HG03571 (cell line): ENCODE data around the gene ADGRA1.
"Not testable (repeated sequence)": the region's sequence is repeated elsewhere in the genome, so short reads cannot be mapped to it uniquely, and the experiment has no call there.

Experiments used
- ATAC-seq: cut with Tn5 transposase; IDR thresholded peaks from one replicate; pipeline ENCODE4 v1.9.1; 2021; ENCODE audit not compliant: unreplicated experiment

ADGRA1 gene

GRCh38 chr10:133087679-133088178 is at the start of gene ADGRA1:
TSS of gene ADGRA1 (plus strand) at chr10:133087924. CDS start at chr10:133088910, 986 bp downstream.
- ATAC-seq, result no peak

GRCh38 chr10:133038036-133038823 is 49.5 kb upstream of the ADGRA1 start:
- no peak for ATAC-seq

GRCh38 chr10:133039107-133039802 is 48.5 kb upstream of the ADGRA1 start:
- ATAC-seq, result no peak

- ATAC-seq, result no peak
Observed at GRCh38 chr10:133039803-133040165, 47.9 kb upstream of the ADGRA1 start.

GRCh38 chr10:133040198-133040597 is 47.5 kb upstream of the ADGRA1 start:
- ATAC-seq, result no peak

GRCh38 chr10:133041101-133041500 is 46.6 kb upstream of the ADGRA1 start:
- no peak for ATAC-seq

GRCh38 chr10:133042061-133042460 is 45.7 kb upstream of the ADGRA1 start:
- no peak for ATAC-seq

- no peak for ATAC-seq
Observed at GRCh38 chr10:133042816-133043215, 44.9 kb upstream of the ADGRA1 start.

GRCh38 chr10:133043541-133044225 is 44.0 kb upstream of the ADGRA1 start:
- no peak for ATAC-seq

- no peak for ATAC-seq
Observed at GRCh38 chr10:133044401-133044811, 43.3 kb upstream of the ADGRA1 start.

GRCh38 chr10:133045556-133046389 is 42.0 kb upstream of the ADGRA1 start:
- ATAC-seq, result no peak

GRCh38 chr10:133046390-133046765 is 41.3 kb upstream of the ADGRA1 start:
- no peak for ATAC-seq

GRCh38 chr10:133047526-133048123 is 40.1 kb upstream of the ADGRA1 start:
- ATAC-seq, result no peak

GRCh38 chr10:133048266-133048665 is 39.5 kb upstream of the ADGRA1 start:
- ATAC-seq, result no peak

- no peak for ATAC-seq
Observed at GRCh38 chr10:133048926-133049325, 38.8 kb upstream of the ADGRA1 start.

- no peak for ATAC-seq
Observed at GRCh38 chr10:133049639-133050038, 38.1 kb upstream of the ADGRA1 start.

- ATAC-seq, result no peak
Observed at GRCh38 chr10:133050371-133050770, 37.4 kb upstream of the ADGRA1 start.

GRCh38 chr10:133052076-133052475 is 35.6 kb upstream of the ADGRA1 start:
- ATAC-seq, result no peak

GRCh38 chr10:133053527-133054133 is 34.1 kb upstream of the ADGRA1 start:
- ATAC-seq, result not testable (repeated sequence)

- ATAC-seq, result no peak
Observed at GRCh38 chr10:133055470-133055869, 32.3 kb upstream of the ADGRA1 start.
